Measurements from ENCODE around the gene CLPTM1L.

The CLPTM1L gene

GRCh38 chr5:1312993-1313833 is 31.7 kb downstream of the CLPTM1L start:
- TF ChIP-seq CTCF (IDR thresholded peaks at IDR 0.05; ENCODE audit: insufficient read depth, missing control alignments): no peak
- FAIRE-seq: no peak
- no peak for DNase-seq (ENCODE audit: insufficient read length, low spot score)

- FAIRE-seq (no peak), DNase-seq (ENCODE audit: insufficient read length, low spot score) (no peak)
- TF ChIP-seq CTCF (IDR thresholded peaks at IDR 0.05; ENCODE audit: insufficient read depth, missing control alignments): no peak
These were observed 32.7 kb downstream of the CLPTM1L start for GRCh38 chr5:1312206-1312605.

GRCh38 chr5:1311439-1312055 is 33.4 kb downstream of the CLPTM1L start:
- FAIRE-seq (no peak), DNase-seq (ENCODE audit: insufficient read length, low spot score) (no peak)
- TF ChIP-seq CTCF (IDR thresholded peaks at IDR 0.05; ENCODE audit: insufficient read depth, missing control alignments): no peak

GRCh38 chr5:1310118-1310517 is 34.8 kb downstream of the CLPTM1L start:
- TF ChIP-seq CTCF (IDR thresholded peaks at IDR 0.05; ENCODE audit: insufficient read depth, missing control alignments): no peak
- no peak for FAIRE-seq
- DNase-seq (ENCODE audit: insufficient read length, low spot score): no peak

- TF ChIP-seq CTCF (IDR thresholded peaks at IDR 0.05; ENCODE audit: insufficient read depth, missing control alignments): no peak
- FAIRE-seq (no peak), DNase-seq (ENCODE audit: insufficient read length, low spot score) (no peak)
These were observed 40.9 kb downstream of the CLPTM1L start for GRCh38 chr5:1304033-1304432.

GRCh38 chr5:1302258-1302657 is 42.6 kb downstream of the CLPTM1L start:
- no peak for TF ChIP-seq CTCF (IDR thresholded peaks at IDR 0.05; ENCODE audit: insufficient read depth, missing control alignments)
- no peak for DNase-seq (ENCODE audit: insufficient read length, low spot score)
- FAIRE-seq: no peak

GRCh38 chr5:1300581-1301083 is 44.3 kb downstream of the CLPTM1L start:
- no peak for FAIRE-seq
- no peak for DNase-seq (ENCODE audit: insufficient read length, low spot score)
- no peak for TF ChIP-seq CTCF (IDR thresholded peaks at IDR 0.05; ENCODE audit: insufficient read depth, missing control alignments)
